Measurements from ENCODE around the gene TANC1. TPM values are rescaled to one million over a fixed set of nuclear protein-coding genes. Genes with fewer than 3 reads are reported as not detected.
A peak's percentile ranks its signal among the peaks of the same experiment; 100 is the strongest.

The TANC1 gene
- total and polyA plus RNA-seq, 7 experiments from 2014 or later = 0.13 to 0.39 (median 0.22) TPM; not detected in 1

- ATAC-seq (no peak), DNase-seq (no peak)
- Mint-ChIP-seq H3K36me3 (peaks cover 4 to 15% (median 11%) of the 10 kb centered on the region in 5 donors), H3K4me3 (no peak overlapping the region), H3K4me1 (peaks cover 3 to 18% (median 15%) of the 10 kb centered on the region in 7 donors), H3K9me3 (peaks cover 5 to 22% (median 13%) of the 10 kb centered on the region in 11 donors), H3K27ac (no peak overlapping the region), H3K27me3 (no peaks in the 10 kb centered on the region)
- CTCF ChIA-PET = no interaction called here
- intact Hi-C loops (cut with micrococcal nuclease) = no loop called here
- peaks cover 0 to 4% of the 10 kb centered on the region in 2 donors for H3K4me1 ChIP-seq (ENCODE audit: control insufficient read depth in 2 of 2, insufficient read depth in 2 of 2, low read length in 2 of 2)
- peaks cover 0 to 17% (median 7%) of the 10 kb centered on the region in 3 experiments for H3K9me3 ChIP-seq (ENCODE audit: control insufficient read depth in 2 of 3, low read length in 3 of 3)
- POLR2A ChIA-PET = no interaction called here
- no peak overlapping the region for H3K27ac ChIP-seq (ENCODE audit: low read depth, low read length)
- no peak overlapping the region for H3K4me3 ChIP-seq (ENCODE audit: low read length)
- no peaks in the 10 kb centered on the region for H3K27me3 ChIP-seq (ENCODE audit: control insufficient read depth in 2 of 2, insufficient read depth in 2 of 2, low read length in 2 of 2)
- no peaks in the 10 kb centered on the region for H3K36me3 ChIP-seq (ENCODE audit: control insufficient read depth in 2 of 3, insufficient read depth in 3 of 3, low read length in 3 of 3)
Measured at GRCh38 chr2:159098361-159098760, 129.9 kb downstream of the TANC1 start.

GRCh38 chr2:159098921-159099411 is 130.5 kb downstream of the TANC1 start:
- H3K27me3 Mint-ChIP-seq = no peaks in the 10 kb centered on the region
- DNase-seq = no peak
- H3K4me3 Mint-ChIP-seq = no peak overlapping the region
- H3K36me3 Mint-ChIP-seq = peaks cover 4 to 15% (median 11%) of the 10 kb centered on the region in 5 donors
- intact Hi-C loops (cut with micrococcal nuclease) = no loop called here
- no peaks in the 10 kb centered on the region for H3K36me3 ChIP-seq (ENCODE audit: control insufficient read depth in 2 of 3, insufficient read depth in 3 of 3, low read length in 3 of 3)
- peaks cover 0 to 17% (median 7%) of the 10 kb centered on the region in 3 experiments for H3K9me3 ChIP-seq (ENCODE audit: control insufficient read depth in 2 of 3, low read length in 3 of 3)
- CTCF ChIA-PET = no interaction called here
- no peaks in the 10 kb centered on the region for H3K27me3 ChIP-seq (ENCODE audit: control insufficient read depth in 2 of 2, insufficient read depth in 2 of 2, low read length in 2 of 2)
- POLR2A ChIA-PET = no interaction called here
- peak overlapping the region in 1 of 9 donors; percentile 12 for H3K27ac Mint-ChIP-seq
- no peak overlapping the region for H3K4me3 ChIP-seq (ENCODE audit: low read length)
- H3K4me1 Mint-ChIP-seq = peaks cover 0 to 12% (median 9%) of the 10 kb centered on the region in 7 donors
- no peak for ATAC-seq
- no peak overlapping the region for H3K27ac ChIP-seq (ENCODE audit: low read depth, low read length)
- peaks cover 5 to 22% (median 13%) of the 10 kb centered on the region in 11 donors for H3K9me3 Mint-ChIP-seq
- H3K4me1 ChIP-seq (ENCODE audit: control insufficient read depth in 2 of 2, insufficient read depth in 2 of 2, low read length in 2 of 2) = no peaks in the 10 kb centered on the region

GRCh38 chr2:159101755-159102489 is 133.5 kb downstream of the TANC1 start:
- no peaks in the 10 kb centered on the region for H3K4me1 ChIP-seq (ENCODE audit: control insufficient read depth in 2 of 2, insufficient read depth in 2 of 2, low read length in 2 of 2)
- CTCF ChIA-PET = no interaction called here
- H3K4me1 Mint-ChIP-seq = no peaks in the 10 kb centered on the region
- H3K4me3 ChIP-seq (ENCODE audit: low read length) = no peak overlapping the region
- H3K36me3 ChIP-seq (ENCODE audit: control insufficient read depth in 2 of 3, insufficient read depth in 3 of 3, low read length in 3 of 3) = no peaks in the 10 kb centered on the region
- H3K27ac Mint-ChIP-seq = no peak overlapping the region
- DNase-seq (no peak), ATAC-seq (no peak)
- H3K9me3 ChIP-seq (ENCODE audit: control insufficient read depth in 2 of 3, low read length in 3 of 3) = peaks cover 0 to 4% (median 0%) of the 10 kb centered on the region in 3 experiments
- no peaks in the 10 kb centered on the region for H3K27me3 ChIP-seq (ENCODE audit: control insufficient read depth in 2 of 2, insufficient read depth in 2 of 2, low read length in 2 of 2)
- intact Hi-C loops (cut with micrococcal nuclease) = no loop called here
- H3K9me3 Mint-ChIP-seq = peaks cover 0 to 8% (median 2%) of the 10 kb centered on the region in 11 donors
- peaks cover 0 to 3% (median 1%) of the 10 kb centered on the region in 5 donors for H3K36me3 Mint-ChIP-seq
- no peak overlapping the region for H3K27ac ChIP-seq (ENCODE audit: low read depth, low read length)
- POLR2A ChIA-PET = no interaction called here
- H3K27me3 Mint-ChIP-seq = no peaks in the 10 kb centered on the region
- H3K4me3 Mint-ChIP-seq = no peak overlapping the region

- no peak overlapping the region for H3K4me3 Mint-ChIP-seq
- H3K27me3 Mint-ChIP-seq = peaks cover 0 to 3% (median 0%) of the 10 kb centered on the region in 5 donors
- no peak overlapping the region for H3K27ac Mint-ChIP-seq
- Histone ChIP-seq H3K4me1 (ENCODE audit: control insufficient read depth in 2 of 2, insufficient read depth in 2 of 2, low read length in 2 of 2) (no peaks in the 10 kb centered on the region), H3K27ac (ENCODE audit: low read depth, low read length) (no peak overlapping the region), H3K27me3 (ENCODE audit: control insufficient read depth in 2 of 2, insufficient read depth in 2 of 2, low read length in 2 of 2) (no peaks in the 10 kb centered on the region), H3K9me3 (ENCODE audit: control insufficient read depth in 2 of 3, low read length in 3 of 3) (no peaks in the 10 kb centered on the region), H3K4me3 (ENCODE audit: low read length) (no peak overlapping the region), H3K36me3 (ENCODE audit: control insufficient read depth in 2 of 3, insufficient read depth in 3 of 3, low read length in 3 of 3) (no peaks in the 10 kb centered on the region)
- H3K4me1 Mint-ChIP-seq = no peaks in the 10 kb centered on the region
- CTCF ChIA-PET = no interaction called here
- POLR2A ChIA-PET = no interaction called here
- intact Hi-C loops (cut with micrococcal nuclease) = no loop called here
- DNase-seq = no peak
- H3K36me3 Mint-ChIP-seq = no peaks in the 10 kb centered on the region
- H3K9me3 Mint-ChIP-seq = peaks cover 0 to 3% (median 0%) of the 10 kb centered on the region in 11 donors
- no peak for ATAC-seq
Measured at GRCh38 chr2:159103411-159103810, 135.0 kb downstream of the TANC1 start.

- no peak overlapping the region for H3K27ac ChIP-seq (ENCODE audit: low read depth, low read length)
- H3K27me3 Mint-ChIP-seq = peaks cover 0 to 7% (median 0%) of the 10 kb centered on the region in 5 donors
- intact Hi-C loops (cut with micrococcal nuclease) = no loop called here
- H3K4me3 ChIP-seq (ENCODE audit: low read length) = no peak overlapping the region
- no peaks in the 10 kb centered on the region for H3K4me1 ChIP-seq (ENCODE audit: control insufficient read depth in 2 of 2, insufficient read depth in 2 of 2, low read length in 2 of 2)
- CTCF ChIA-PET = interaction anchor here (1.0 kb wide), 1 partner anchor 13 kb away, joined by 3 read pairs; no protein-coding TSS in a partner anchor
- POLR2A ChIA-PET = interaction anchor here (1.2 kb wide), 1 partner anchor 14 kb away, joined by 3 read pairs; no protein-coding TSS in a partner anchor
- H3K9me3 ChIP-seq (ENCODE audit: control insufficient read depth in 2 of 3, low read length in 3 of 3) = no peaks in the 10 kb centered on the region
- H3K9me3 Mint-ChIP-seq = no peaks in the 10 kb centered on the region
- no peaks in the 10 kb centered on the region for H3K36me3 Mint-ChIP-seq
- no peak overlapping the region for H3K4me3 Mint-ChIP-seq
- H3K27ac Mint-ChIP-seq = no peak overlapping the region
- H3K36me3 ChIP-seq (ENCODE audit: control insufficient read depth in 2 of 3, insufficient read depth in 3 of 3, low read length in 3 of 3) = no peaks in the 10 kb centered on the region
- peaks cover 0 to 4% (median 0%) of the 10 kb centered on the region in 7 donors for H3K4me1 Mint-ChIP-seq
- no peaks in the 10 kb centered on the region for H3K27me3 ChIP-seq (ENCODE audit: control insufficient read depth in 2 of 2, insufficient read depth in 2 of 2, low read length in 2 of 2)
- DNase-seq (no peak), ATAC-seq (no peak)
Measured at GRCh38 chr2:159106109-159106508, 137.7 kb downstream of the TANC1 start.

- H3K4me3 Mint-ChIP-seq = no peak overlapping the region
- H3K27me3 Mint-ChIP-seq = peaks cover 0 to 7% (median 0%) of the 10 kb centered on the region in 5 donors
- H3K27me3 ChIP-seq (ENCODE audit: control insufficient read depth in 2 of 2, insufficient read depth in 2 of 2, low read length in 2 of 2) = no peaks in the 10 kb centered on the region
- no peaks in the 10 kb centered on the region for H3K9me3 Mint-ChIP-seq
- ATAC-seq = no peak
- no peaks in the 10 kb centered on the region for H3K4me1 ChIP-seq (ENCODE audit: control insufficient read depth in 2 of 2, insufficient read depth in 2 of 2, low read length in 2 of 2)
- no peak for DNase-seq
- intact Hi-C loops (cut with micrococcal nuclease) = no loop called here
- H3K27ac Mint-ChIP-seq = peak overlapping the region in 1 of 9 donors; percentile 59
- peaks cover 0 to 4% (median 0%) of the 10 kb centered on the region in 7 donors for H3K4me1 Mint-ChIP-seq
- no peak overlapping the region for H3K4me3 ChIP-seq (ENCODE audit: low read length)
- H3K36me3 ChIP-seq (ENCODE audit: control insufficient read depth in 2 of 3, insufficient read depth in 3 of 3, low read length in 3 of 3) = no peaks in the 10 kb centered on the region
- no peaks in the 10 kb centered on the region for H3K36me3 Mint-ChIP-seq
- no peaks in the 10 kb centered on the region for H3K9me3 ChIP-seq (ENCODE audit: control insufficient read depth in 2 of 3, low read length in 3 of 3)
- CTCF ChIA-PET = no interaction called here
- POLR2A ChIA-PET = no interaction called here
- H3K27ac ChIP-seq (ENCODE audit: low read depth, low read length) = no peak overlapping the region
Measured at GRCh38 chr2:159108181-159108893, 139.9 kb downstream of the TANC1 start.

All from naive thymus-derived CD4-positive, alpha-beta T cell (primary cell).